HG03135 (cell line): Measurements from ENCODE around the gene PARD6G.

Experiments
- ATAC-seq: cut with Tn5 transposase; IDR thresholded peaks from one replicate; pipeline ENCODE4 v1.9.1; 2021; ENCODE audit warnings: mild to moderate bottlenecking, moderate library complexity; ENCODE audit not compliant: unreplicated experiment

The PARD6G gene

GRCh38 chr18:80213182-80213581, 34.1 kb downstream of the PARD6G start:
- ATAC-seq, result peak; percentile 71

DNA sequence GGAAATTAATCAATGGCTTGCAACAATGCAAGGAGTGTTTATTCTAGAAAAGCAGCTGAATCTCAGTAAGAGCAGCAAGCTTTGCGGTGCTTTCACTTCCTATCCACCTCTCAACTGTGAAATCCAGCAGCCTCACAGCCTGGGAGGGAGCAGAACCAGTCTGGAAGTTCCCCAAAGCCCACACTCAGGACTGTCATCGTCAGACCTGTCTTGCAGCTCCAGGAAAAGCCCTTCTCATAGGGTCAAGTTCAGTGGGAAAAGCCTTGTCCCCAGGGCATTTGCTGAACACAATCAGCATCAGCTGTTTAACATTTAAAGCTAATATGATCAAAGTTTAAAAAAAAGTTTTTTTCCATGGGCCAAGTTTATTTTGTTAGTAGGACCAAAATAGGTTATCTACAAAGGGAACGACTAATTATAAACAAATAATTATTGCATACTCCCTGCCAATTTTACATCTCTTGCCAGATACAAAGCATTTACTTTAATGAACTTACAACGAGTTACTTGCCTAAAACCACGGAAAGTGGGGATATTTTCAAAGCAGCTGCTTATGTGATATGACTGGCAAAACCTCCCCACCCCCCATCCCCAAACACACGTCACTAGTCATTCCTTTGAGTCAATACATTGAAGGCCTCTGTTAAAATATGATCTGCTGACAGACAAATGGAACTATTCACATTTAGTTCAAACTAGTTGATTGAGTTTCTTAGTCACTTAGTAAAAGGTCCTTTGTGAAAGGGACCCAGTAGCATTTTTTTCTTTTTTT, 36.8 kb downstream of the PARD6G start:
- ATAC-seq, result peak; percentile 60

- ATAC-seq, result no peak
These were observed 38.7 kb downstream of the PARD6G start for GRCh38 chr18:80208620-80209019.

GRCh38 chr18:80205294-80205693, 42.0 kb downstream of the PARD6G start:
- ATAC-seq, result no peak

- ATAC-seq, result no peak
These were observed 43.2 kb downstream of the PARD6G start for GRCh38 chr18:80204142-80204541.

DNA sequence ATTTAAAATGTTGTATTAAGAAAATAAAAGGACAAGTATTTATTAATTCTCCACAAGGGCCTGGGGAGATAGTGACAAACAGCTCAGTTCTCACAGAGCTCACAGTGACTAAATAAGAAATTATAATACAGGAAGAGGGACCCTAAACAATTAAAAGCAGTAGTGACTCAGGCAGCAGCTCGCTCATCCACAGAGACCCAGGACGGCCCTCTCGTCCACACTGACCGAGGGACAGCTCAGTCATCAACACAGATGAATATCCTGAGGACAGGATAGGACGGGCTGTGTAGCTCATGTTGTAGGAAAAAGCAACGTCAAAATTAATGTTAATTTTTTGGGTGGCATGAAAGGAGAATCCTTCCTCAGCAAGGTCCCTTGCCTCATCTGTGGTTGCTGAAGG, 44.1 kb downstream of the PARD6G start:
- no peak for ATAC-seq

DNA sequence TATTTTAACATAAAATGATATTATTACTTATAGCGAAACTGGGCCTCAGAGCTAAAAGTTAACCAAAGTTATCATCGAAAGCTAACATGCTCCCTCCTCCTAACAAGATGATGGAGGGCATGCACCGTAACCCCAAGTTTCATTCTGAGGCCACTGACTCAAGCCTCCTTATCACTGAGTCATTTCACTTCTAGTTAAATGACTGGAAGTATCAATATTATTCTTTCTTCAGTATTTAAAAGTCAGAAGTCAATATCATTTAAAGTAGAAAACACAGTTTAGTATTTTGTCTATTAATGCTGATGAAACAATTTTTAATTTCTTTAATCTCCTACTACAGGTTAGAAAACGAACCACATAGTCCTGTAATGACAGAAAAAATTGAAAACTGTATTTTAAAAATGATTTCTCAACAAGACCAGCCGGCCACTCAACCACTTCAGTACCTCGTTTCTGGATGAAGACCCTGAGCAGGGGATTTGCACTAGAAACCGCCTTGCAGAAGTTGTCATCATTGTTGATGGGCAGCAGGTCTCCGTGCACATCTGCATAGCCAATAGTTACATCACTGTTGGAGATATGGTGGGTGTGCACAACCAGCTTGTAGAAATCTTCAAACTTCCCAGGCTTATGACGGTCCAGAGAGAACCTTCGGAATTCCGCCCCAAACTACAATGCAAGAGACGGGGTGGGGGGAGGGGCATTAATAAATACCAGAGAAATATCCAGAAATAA, 44.9 kb downstream of the PARD6G start:
- peak; percentile 89 for ATAC-seq

- ATAC-seq, result no peak
These were observed 45.6 kb downstream of the PARD6G start for GRCh38 chr18:80201739-80202138.

GRCh38 chr18:80200932-80201672, 46.2 kb downstream of the PARD6G start:
- ATAC-seq, result no peak

DNA sequence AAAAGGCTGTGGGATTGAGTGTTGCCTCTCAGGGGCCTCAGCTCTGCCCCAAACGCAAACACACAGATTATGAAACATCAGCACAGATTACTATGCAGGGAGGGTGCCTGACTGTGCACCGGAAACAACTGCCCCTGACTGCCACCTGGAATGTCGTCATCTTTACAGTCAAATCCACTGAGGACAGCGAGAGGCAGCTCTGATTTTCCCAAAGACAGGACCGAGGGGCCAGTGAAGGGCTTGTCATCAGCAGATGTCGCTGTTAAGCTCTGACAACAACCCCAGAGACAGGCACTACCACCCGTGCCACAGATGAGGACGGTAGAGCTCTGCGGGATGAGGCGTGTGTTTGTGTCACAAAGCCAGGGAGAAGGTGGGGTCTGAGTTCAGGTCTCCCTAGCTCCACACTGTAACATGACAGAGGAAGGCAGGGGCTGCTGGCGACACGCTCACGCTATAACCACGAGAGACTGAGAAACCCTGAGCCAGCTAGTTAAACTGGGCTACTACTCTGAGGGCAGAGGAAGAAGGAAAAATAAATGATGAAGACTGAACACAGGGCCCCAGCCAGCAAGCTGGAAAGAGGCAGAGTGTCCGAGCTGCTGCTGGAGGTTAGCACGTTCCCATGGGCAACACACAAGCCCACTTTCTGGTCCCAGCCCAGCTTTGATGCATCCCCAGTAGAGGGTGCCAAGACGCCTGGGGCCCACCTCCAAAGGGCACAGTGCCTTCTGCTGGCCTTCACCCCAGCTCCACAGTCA, 47.0 kb downstream of the PARD6G start:
- ATAC-seq, result no peak

- ATAC-seq, result no peak
These were observed 48.1 kb downstream of the PARD6G start for GRCh38 chr18:80198994-80199748.

- ATAC-seq, result no peak
These were observed 48.9 kb downstream of the PARD6G start for GRCh38 chr18:80198391-80198790.

- no peak for ATAC-seq
These were observed 49.8 kb downstream of the PARD6G start for GRCh38 chr18:80197528-80197927.

DNA sequence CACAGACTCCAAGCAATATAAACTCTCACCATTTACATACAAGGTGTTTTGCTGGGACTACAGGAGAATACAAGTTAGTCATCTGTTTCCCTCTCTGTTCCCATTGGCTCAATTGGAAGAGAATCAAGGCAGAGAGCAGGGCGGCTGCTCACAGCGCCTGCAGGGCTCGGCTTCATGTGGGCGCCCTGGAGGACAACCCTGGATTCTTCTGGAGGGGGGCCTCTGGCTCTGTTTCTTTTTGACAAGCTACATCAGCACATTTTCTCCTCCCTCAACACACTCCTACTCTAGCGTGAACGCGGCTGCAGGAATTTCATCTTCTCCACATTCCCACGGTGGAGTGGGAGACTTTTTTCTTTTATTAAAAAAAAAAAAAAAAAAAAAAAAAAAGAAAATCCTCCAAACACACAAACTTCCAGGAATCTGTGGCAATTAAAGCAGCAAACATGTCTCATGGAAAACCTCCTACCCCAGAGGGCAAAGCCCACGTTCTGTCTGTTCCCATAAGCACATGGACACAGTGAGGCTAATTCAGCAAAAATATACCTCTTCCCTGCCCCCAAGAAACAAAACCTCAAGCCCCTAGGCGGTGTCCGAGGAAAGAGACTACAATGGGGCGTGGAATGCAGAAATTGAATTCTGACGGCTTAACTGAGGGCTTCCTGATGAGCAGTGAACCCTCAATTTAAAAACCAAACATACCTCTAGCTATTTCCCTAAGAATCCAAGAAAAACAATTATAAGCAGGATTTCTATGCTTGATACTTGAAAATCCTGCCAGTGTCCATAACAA, 50.6 kb downstream of the PARD6G start:
- ATAC-seq, result no peak

DNA sequence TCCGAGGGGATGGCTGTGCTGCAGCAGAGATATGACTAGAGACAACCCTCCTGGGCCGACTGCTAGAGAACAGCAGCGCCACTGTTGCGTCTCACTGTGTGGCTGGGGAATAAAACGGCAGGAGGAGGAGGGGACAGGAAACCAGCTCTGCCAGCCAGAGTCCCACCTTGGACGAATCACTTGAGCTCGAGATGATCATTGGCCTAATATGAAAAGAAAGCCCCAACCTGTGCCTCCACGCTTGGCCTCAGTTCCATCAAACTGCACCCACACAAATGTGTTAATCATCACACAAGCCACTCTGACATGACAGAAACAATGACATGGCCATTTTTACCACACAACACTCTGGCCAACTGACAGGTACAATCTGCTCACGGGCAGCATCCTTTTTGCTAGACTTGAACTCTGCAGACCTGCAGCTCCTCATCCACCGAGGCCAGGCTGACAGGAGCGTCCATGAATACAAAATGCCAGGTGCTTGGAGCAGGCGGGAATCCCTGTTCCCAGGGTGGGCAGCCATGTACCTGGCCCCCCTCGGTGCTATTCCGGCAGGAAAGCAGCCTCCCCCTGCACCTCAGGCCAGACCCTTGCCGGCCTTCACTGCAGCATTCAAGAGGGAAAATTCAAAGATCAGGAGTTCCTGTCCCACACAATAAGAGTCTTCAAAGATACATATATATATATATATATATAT, 52.3 kb downstream of the PARD6G start:
- ATAC-seq, result peak; percentile 60

DNA sequence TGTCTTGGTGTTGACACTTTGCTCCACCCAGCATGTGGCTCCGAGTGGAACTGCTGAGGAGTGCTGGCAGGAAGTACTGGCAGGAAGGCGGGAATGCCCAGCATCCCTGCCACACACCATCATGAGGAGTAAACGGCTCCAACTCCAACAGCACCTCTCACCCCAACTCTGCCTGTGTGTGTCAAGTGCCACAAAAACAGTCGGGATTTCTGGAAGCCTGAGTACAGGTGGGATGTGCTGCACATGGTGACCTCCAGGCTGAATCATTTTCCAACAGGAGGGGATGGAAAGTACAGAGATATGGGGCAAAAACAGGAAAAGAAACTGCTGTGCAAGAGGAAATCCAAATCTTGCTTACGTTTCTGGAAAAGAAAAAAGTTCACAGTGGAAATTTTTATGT, 53.6 kb downstream of the PARD6G start:
- no peak for ATAC-seq

DNA sequence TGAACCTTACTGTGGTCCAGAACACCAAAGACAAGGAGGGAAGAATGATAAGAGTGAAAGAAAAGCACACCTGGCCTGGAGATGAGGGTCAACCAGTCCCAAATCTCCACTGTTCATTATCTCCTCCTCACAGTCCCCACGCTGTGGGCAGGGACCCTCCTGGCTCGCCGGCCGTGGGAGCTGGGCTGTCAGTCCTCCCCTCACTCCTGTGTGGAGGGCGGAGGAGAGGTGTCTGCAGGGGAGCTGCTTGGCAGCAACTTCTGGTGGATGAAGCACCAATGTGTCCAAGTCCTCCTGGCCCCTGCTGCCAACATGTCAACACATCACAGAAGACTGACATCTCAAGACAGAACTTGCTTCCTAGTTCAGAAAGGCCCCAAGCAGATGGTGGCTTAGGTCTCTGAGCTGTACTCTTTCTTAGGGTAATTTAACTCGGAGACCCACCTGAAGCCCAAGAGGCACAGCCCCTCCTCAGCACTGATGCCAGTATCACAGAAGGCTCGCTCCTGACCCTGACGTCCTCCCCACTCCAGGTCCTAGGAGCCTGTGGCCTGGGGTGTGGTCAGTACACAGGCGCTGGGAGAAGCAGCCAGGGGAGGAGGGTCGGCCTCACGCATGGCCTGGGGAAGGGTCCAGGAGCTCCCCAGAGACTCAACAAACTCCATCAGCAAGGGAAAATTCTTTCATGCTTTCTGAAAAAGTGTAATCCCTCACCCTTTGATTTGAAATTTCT, 54.5 kb downstream of the PARD6G start:
- ATAC-seq, result no peak
